ENCODE measurements around the gene LMF1.
"Not testable (repeated sequence)": the region's sequence is repeated elsewhere in the genome, so short reads cannot be mapped to it uniquely, and the experiment has no call there.

LMF1 gene

GRCh38 chr16:959232-960040 lies 11.3 kb downstream of the LMF1 start:
- H3K4me1 ChIP-seq (ENCODE audit: insufficient read depth, low read length) = no peaks in the 10 kb centered on the region
- no peak overlapping the region for H3K4me3 ChIP-seq (ENCODE audit: low read length)
- H2AFZ ChIP-seq (ENCODE audit: low read depth, low read length) = no peak overlapping the region
- H3K27me3 ChIP-seq (ENCODE audit: insufficient read depth, low read length) = no peaks in the 10 kb centered on the region
- no peaks in the 10 kb centered on the region for H3K36me3 ChIP-seq (ENCODE audit: insufficient read depth, low read length)
- H3K9me3 ChIP-seq (ENCODE audit: low read length) = peaks cover 5% of the 10 kb centered on the region

DNA sequence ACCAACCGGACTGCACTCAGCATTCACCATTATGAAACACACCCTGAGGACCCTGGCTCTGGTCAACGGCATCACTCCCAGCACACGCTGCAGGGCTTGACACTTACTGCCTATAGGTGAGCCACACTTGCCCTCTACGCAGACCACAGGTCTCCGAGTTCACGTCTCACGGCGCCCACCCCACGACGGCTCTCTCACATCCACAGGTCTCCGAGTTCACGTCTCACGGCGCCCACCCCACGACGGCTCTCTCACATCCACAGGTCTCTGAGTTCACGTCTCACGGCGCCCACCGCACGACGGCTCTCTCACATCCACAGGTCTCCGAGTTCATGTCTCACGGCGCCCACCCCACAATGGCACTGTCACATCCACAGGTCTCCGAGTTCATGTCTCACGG lies 15.0 kb downstream of the LMF1 start:
- not testable (repeated sequence) for H3K36me3 ChIP-seq (ENCODE audit: insufficient read depth, low read length); H2AFZ ChIP-seq (ENCODE audit: low read depth, low read length); H3K27me3 ChIP-seq (ENCODE audit: insufficient read depth, low read length)

GRCh38 chr16:953818-954217 lies 17.0 kb downstream of the LMF1 start:
- H2AFZ ChIP-seq (ENCODE audit: low read depth, low read length); H3K4me3 ChIP-seq (ENCODE audit: low read length); H3K9me3 ChIP-seq (ENCODE audit: low read length); H3K27me3 ChIP-seq (ENCODE audit: insufficient read depth, low read length); H3K36me3 ChIP-seq (ENCODE audit: insufficient read depth, low read length); H3K4me1 ChIP-seq (ENCODE audit: insufficient read depth, low read length): not testable (repeated sequence)

More for the DNA sequence above, 15.0 kb downstream of the LMF1 start:
- H3K4me3 ChIP-seq (ENCODE audit: low read length); H3K4me1 ChIP-seq (ENCODE audit: insufficient read depth, low read length); H3K9me3 ChIP-seq (ENCODE audit: low read length): not testable (repeated sequence)

GRCh38 chr16:952321-952720 lies 18.5 kb downstream of the LMF1 start:
- H2AFZ ChIP-seq (ENCODE audit: low read depth, low read length) = no peak overlapping the region
- H3K9me3 ChIP-seq (ENCODE audit: low read length) = no peaks in the 10 kb centered on the region
- no peaks in the 10 kb centered on the region for H3K36me3 ChIP-seq (ENCODE audit: insufficient read depth, low read length)
- no peak overlapping the region for H3K4me3 ChIP-seq (ENCODE audit: low read length)
- H3K27me3 ChIP-seq (ENCODE audit: insufficient read depth, low read length) = no peaks in the 10 kb centered on the region
- no peaks in the 10 kb centered on the region for H3K4me1 ChIP-seq (ENCODE audit: insufficient read depth, low read length)

DNA sequence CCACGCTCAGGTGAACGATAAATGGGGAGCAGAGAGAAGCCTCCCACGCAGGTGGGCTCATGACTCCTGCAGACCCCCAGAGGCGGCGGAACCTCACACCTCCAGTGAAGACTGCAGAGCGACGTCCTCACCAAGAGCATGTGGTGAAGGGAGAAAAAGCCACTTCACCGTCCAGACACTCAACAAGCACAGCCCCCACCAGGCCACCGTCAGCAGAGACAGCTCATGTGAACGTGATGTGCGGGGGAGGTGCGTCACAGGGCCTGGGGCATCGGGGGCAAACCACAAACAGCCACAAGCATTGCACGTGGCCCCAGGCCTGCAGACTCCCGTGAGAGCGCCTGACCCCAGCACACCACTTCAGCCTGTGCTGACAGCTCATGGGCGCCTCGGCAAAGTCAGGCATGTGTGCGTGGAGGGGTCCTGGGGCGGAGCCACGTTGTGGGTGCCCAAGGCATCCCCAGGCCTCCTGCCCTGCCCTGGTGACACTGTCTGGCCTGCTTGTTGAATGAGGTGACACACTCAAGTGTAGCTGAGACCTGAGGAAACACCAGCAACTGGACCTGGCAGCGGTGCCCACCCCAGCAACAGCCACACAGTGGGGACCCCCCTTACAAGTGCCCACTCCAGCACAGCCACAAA lies 19.0 kb downstream of the LMF1 start:
- no peaks in the 10 kb centered on the region for H3K36me3 ChIP-seq (ENCODE audit: insufficient read depth, low read length)
- H3K9me3 ChIP-seq (ENCODE audit: low read length) = no peaks in the 10 kb centered on the region
- H3K27me3 ChIP-seq (ENCODE audit: insufficient read depth, low read length) = no peaks in the 10 kb centered on the region
- H3K4me1 ChIP-seq (ENCODE audit: insufficient read depth, low read length) = no peaks in the 10 kb centered on the region
- H2AFZ ChIP-seq (ENCODE audit: low read depth, low read length) = no peak overlapping the region
- no peak overlapping the region for H3K4me3 ChIP-seq (ENCODE audit: low read length)

- H3K27me3 ChIP-seq (ENCODE audit: insufficient read depth, low read length); H2AFZ ChIP-seq (ENCODE audit: low read depth, low read length); H3K4me1 ChIP-seq (ENCODE audit: insufficient read depth, low read length); H3K9me3 ChIP-seq (ENCODE audit: low read length); H3K4me3 ChIP-seq (ENCODE audit: low read length); H3K36me3 ChIP-seq (ENCODE audit: insufficient read depth, low read length): not testable (repeated sequence)
Observed at GRCh38 chr16:950733-951573, 19.8 kb downstream of the LMF1 start.

DNA sequence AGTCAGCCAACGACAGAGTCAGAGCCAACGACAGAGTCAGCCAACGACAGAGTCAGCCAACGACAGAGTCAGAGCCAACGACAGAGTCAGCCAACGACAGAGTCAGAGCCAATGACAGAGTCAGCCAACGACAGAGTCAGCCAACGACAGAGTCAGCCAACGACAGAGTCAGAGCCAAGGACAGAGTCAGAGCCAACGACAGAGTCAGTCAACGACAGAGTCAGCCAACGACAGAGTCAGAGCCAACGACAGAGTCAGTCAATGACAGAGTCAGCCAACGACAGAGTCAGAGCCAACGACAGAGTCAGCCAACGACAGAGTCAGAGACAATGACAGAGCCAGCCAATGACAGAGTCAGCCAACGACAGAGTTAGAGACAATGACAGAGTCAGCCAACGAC lies 22.0 kb downstream of the LMF1 start:
- not testable (repeated sequence) for H2AFZ ChIP-seq (ENCODE audit: low read depth, low read length); H3K36me3 ChIP-seq (ENCODE audit: insufficient read depth, low read length); H3K4me3 ChIP-seq (ENCODE audit: low read length); H3K27me3 ChIP-seq (ENCODE audit: insufficient read depth, low read length); H3K4me1 ChIP-seq (ENCODE audit: insufficient read depth, low read length)
- H3K9me3 ChIP-seq (ENCODE audit: low read length) = peaks cover 16% of the 10 kb centered on the region

DNA sequence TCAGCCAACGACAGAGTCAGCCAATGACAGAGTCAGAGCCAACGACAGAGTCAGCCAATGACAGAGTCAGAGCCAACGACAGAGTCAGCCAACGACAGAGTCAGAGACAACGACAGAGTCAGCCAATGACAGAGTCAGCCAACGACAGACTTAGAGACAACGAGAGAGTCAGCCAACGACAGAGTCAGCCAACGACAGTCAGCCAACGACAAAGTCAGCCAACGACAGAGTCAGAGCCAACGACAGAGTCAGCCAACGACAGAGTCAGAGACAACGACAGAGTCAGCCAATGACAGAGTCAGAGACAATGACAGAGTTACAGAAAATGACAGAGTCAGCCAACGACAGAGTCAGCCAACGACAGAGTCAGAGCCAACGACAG lies 22.9 kb downstream of the LMF1 start:
- not testable (repeated sequence) for H3K27me3 ChIP-seq (ENCODE audit: insufficient read depth, low read length); H3K4me3 ChIP-seq (ENCODE audit: low read length); H3K36me3 ChIP-seq (ENCODE audit: insufficient read depth, low read length); H2AFZ ChIP-seq (ENCODE audit: low read depth, low read length); H3K4me1 ChIP-seq (ENCODE audit: insufficient read depth, low read length)
- H3K9me3 ChIP-seq (ENCODE audit: low read length) = peaks cover 17% of the 10 kb centered on the region

DNA sequence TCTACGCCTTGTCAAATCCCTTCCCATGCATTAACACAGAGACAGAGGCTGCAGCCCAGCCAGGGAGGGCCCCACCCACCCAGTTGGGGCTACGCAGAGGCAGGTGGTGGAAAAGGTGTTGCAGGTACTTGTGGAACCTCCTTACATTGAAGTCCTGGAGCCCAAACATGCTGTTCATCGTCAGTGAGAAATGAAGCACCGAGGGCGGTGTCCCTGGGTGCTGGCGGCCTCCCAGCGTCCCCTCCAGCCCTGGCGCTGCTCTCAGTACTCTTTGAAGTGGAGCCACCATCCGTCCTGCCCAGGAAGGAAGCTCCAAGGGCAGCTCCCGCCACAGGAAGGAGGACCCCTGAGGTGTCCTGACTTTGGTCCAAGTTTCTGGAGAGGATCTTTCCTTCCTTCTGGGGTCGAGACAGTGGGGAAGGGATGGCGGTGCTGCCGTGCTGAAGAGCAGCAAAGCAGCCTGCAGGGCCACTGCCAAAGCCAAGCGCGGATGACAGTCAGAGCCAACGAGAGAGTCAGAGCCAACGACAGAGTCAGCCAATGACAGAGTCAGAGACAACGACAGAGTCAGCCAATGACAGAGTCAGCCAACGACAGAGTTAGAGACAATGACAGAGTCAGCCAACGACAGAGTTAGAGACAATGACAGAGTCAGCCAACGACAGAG lies 23.4 kb downstream of the LMF1 start:
- Histone ChIP-seq H3K36me3 (ENCODE audit: insufficient read depth, low read length) (peaks cover 3% of the 10 kb centered on the region), H3K4me1 (ENCODE audit: insufficient read depth, low read length) (no peaks in the 10 kb centered on the region), H3K4me3 (ENCODE audit: low read length) (no peak overlapping the region), H3K9me3 (ENCODE audit: low read length) (peaks cover 20% of the 10 kb centered on the region), H2AFZ (ENCODE audit: low read depth, low read length) (no peak overlapping the region), H3K27me3 (ENCODE audit: insufficient read depth, low read length) (no peaks in the 10 kb centered on the region)

- Histone ChIP-seq H3K27me3 (ENCODE audit: insufficient read depth, low read length) (no peaks in the 10 kb centered on the region), H3K4me3 (ENCODE audit: low read length) (no peak overlapping the region), H2AFZ (ENCODE audit: low read depth, low read length) (no peak overlapping the region), H3K4me1 (ENCODE audit: insufficient read depth, low read length) (no peaks in the 10 kb centered on the region), H3K9me3 (ENCODE audit: low read length) (peaks cover 26% of the 10 kb centered on the region), H3K36me3 (ENCODE audit: insufficient read depth, low read length) (peaks cover 3% of the 10 kb centered on the region)
Observed at GRCh38 chr16:946048-946395, 24.8 kb downstream of the LMF1 start.

- peaks cover 28% of the 10 kb centered on the region for H3K9me3 ChIP-seq (ENCODE audit: low read length)
- H3K4me1 ChIP-seq (ENCODE audit: insufficient read depth, low read length) = no peaks in the 10 kb centered on the region
- peaks cover 3% of the 10 kb centered on the region for H3K36me3 ChIP-seq (ENCODE audit: insufficient read depth, low read length)
- H3K4me3 ChIP-seq (ENCODE audit: low read length) = no peak overlapping the region
- no peak overlapping the region for H2AFZ ChIP-seq (ENCODE audit: low read depth, low read length)
- H3K27me3 ChIP-seq (ENCODE audit: insufficient read depth, low read length) = no peaks in the 10 kb centered on the region
Observed at GRCh38 chr16:945271-946047, 25.3 kb downstream of the LMF1 start.

DNA sequence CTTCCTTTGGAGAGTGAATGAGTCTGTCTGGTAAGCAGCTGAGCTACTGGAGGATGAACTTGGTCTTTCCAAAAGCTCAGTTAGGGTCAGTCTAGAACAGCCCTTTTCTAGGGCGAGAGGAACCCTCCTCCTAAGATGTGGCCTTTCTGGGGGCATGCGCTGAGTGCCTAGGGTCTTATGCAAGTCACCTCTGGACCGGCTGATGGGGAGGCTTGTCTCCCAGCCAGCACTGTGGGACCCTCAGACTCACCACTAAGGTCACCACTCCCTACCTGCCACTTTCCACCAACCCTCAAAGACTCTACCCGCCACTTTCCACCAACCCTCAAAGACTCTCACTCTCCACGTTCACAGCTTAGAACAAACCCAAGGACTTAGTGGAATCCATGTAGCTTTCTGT lies 26.8 kb downstream of the LMF1 start:
- no peak overlapping the region for H3K4me3 ChIP-seq (ENCODE audit: low read length)

More for the DNA sequence above, 26.8 kb downstream of the LMF1 start:
- Histone ChIP-seq H3K9me3 (ENCODE audit: low read length) (peaks cover 38% of the 10 kb centered on the region), H2AFZ (ENCODE audit: low read depth, low read length) (no peak overlapping the region), H3K4me1 (ENCODE audit: insufficient read depth, low read length) (no peaks in the 10 kb centered on the region), H3K36me3 (ENCODE audit: insufficient read depth, low read length) (peaks cover 3% of the 10 kb centered on the region), H3K27me3 (ENCODE audit: insufficient read depth, low read length) (no peaks in the 10 kb centered on the region)
